AG04450 (cell line): Measurements from ENCODE around the gene SPATA2. TPM values are rescaled to one million over a fixed set of nuclear protein-coding genes. Genes with fewer than 3 reads are reported as not detected.
A peak's percentile ranks its signal among the peaks of the same experiment; 100 is the strongest.

ENCODE experiments used
- CTCF ChIA-PET: fragments of 300-600, 350-600 bp; formaldehyde crosslinking; extraction: SDS; loops from one replicate; lab custom pipeline; 2022; ENCODE audit warnings: antibody characterized with exemption, inconsistent platforms; lab: Charles Lee
- POLR2A ChIA-PET: fragments of 350-600 bp; formaldehyde crosslinking; extraction: SDS; loops from one replicate; lab custom pipeline; 2021; ENCODE audit warnings: antibody characterized with exemption, inconsistent platforms; lab: Yijun Ruan, JAX
- DNase-seq: peaks from one replicate; pipeline ENCODE4 v3.0.0-alpha.2; 2011; ENCODE audit warnings: low read depth, low spot score
- H3K27ac ChIP-seq: one replicate; pipeline ENCODE4 v1.5.1; 2012; ENCODE audit warnings: low read depth, low read length, control low read depth
- H3K27me3 ChIP-seq: one replicate; pipeline ENCODE4 v1.6.0; 2012; ENCODE audit warnings: low read length; ENCODE audit not compliant: control insufficient read depth, insufficient read depth
- H3K4me3 ChIP-seq: 2 replicates; pipeline ENCODE4 v1.5.1; 2011; ENCODE audit warnings: mild to moderate bottlenecking, low read depth, low read length, control low read depth
- H3K9me3 ChIP-seq: 2 replicates; pipeline ENCODE4 v1.5.1; 2012; ENCODE audit warnings: low read length; ENCODE audit not compliant: control insufficient read depth, insufficient read depth
- CTCF ChIP-seq: IDR thresholded peaks from 2 replicates; pipeline ENCODE4 v1.5.1; 2011; ENCODE audit warnings: low read depth, low read length, control low read depth, inconsistent platforms
- polyA plus RNA-seq: library from polyadenylated mRNA; depleted of rRNA; stranded (reverse); fragments of >200 nt; gene quantifications from 2 replicates; pipeline ENCODE4 v1.2.3, GENCODE V29; 2011

SPATA2 gene
- polyA plus RNA-seq, 1 experiment: 4.7 TPM

DNA sequence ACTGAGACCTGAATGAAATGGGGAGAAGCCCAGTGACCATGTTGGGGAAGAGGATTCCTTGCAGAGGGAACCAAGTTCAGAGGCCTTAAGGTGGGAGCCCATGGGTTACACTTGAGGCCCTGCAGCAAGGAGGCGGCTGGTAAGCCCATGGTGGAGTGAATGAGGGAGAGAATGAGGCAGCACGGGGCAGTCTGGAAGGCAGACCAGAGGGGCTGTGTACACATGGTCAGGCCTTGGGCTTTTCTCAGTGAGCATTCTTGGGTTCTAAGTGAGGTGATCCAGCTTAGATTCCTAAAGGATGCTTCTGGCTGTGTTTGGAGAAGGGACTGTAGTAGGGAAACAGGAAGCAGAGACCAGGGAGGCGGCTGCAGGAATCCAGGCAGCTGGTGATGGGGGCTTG is 39.8 kb upstream of the SPATA2 start:
- no peaks in the 10 kb centered on the region; the same call in 1 of the 2 replicates for H3K9me3 ChIP-seq
- no peak for DNase-seq
- TF ChIP-seq CTCF: no peak
- ChIA-PET POLR2A (no interaction called here), CTCF (no interaction called here)
- no peaks in the 10 kb centered on the region for H3K27me3 ChIP-seq
- no peak overlapping the region for H3K4me3 ChIP-seq
- H3K27ac ChIP-seq: no peak overlapping the region

DNA sequence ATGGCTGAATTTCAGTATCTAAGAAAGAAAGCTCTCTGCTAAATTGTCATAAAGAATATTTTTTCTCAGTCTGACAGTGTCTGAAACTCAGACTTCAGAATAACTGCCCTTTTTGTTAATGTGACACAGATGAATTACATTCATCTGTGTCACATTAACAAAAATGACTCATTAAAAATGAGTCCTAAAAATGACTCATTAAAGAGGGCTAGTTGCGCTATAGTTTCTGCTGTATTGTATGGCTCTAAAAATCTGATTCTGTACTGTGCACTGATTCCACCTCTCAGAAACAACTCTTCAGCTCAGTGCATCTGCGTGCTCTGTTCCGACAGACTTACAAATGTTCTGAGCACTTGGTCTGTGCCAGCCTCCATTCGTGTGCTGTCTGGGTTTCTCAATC is 35.8 kb upstream of the SPATA2 start:
- peak; percentile 48 for DNase-seq
- TF ChIP-seq CTCF: no peak
- H3K4me3 ChIP-seq: no peak overlapping the region
- ChIA-PET CTCF (interaction anchor here (0.7 to 4.3 kb wide), 3 partner anchors 28 to 163 kb away, joined by 3 to 20 read pairs (median 13); no protein-coding TSS in a partner anchor), POLR2A (interaction anchor here (1.0 kb wide), 1 partner anchor 33 kb away, joined by 7 read pairs; no protein-coding TSS in a partner anchor)
- H3K27ac ChIP-seq: peak overlapping the region; percentile 42
- H3K27me3 ChIP-seq: no peaks in the 10 kb centered on the region
- H3K9me3 ChIP-seq: no peaks in the 10 kb centered on the region

- POLR2A ChIA-PET: interaction anchor here (0.9 to 2.4 kb wide), 3 partner anchors 11 to 142 kb away, joined by 3 to 21 read pairs (median 5); partner anchors contain the start of gene RNF114
- H3K9me3 ChIP-seq: no peaks in the 10 kb centered on the region
- DNase-seq: peak; percentile 92
- TF ChIP-seq CTCF: no peak
- H3K27me3 ChIP-seq: no peaks in the 10 kb centered on the region
- peak overlapping the region; percentile 100 for H3K27ac ChIP-seq
- CTCF ChIA-PET: interaction anchor here (1.4 to 3.5 kb wide), 2 partner anchors 122 to 136 kb away, joined by 5 to 13 read pairs; no protein-coding TSS in a partner anchor
- H3K4me3 ChIP-seq: no peak overlapping the region
Observed at GRCh38 chr20:49948809-49949507, 33.6 kb upstream of the SPATA2 start.

GRCh38 chr20:49948178-49948577 is 32.8 kb upstream of the SPATA2 start:
- no peak for TF ChIP-seq CTCF
- Histone ChIP-seq H3K9me3 (no peaks in the 10 kb centered on the region), H3K27ac (peak overlapping the region; percentile 100), H3K27me3 (no peaks in the 10 kb centered on the region), H3K4me3 (no peak overlapping the region)
- POLR2A ChIA-PET: interaction anchor here (0.7 to 2.4 kb wide), 4 partner anchors 11 to 143 kb away, joined by 3 to 21 read pairs (median 5); partner anchors contain the start of gene RNF114
- DNase-seq: no peak
- CTCF ChIA-PET: interaction anchor here (0.6 to 3.5 kb wide), 3 partner anchors 123 to 519 kb away, joined by 5 to 13 read pairs (median 10); no protein-coding TSS in a partner anchor
